Body of pancreas (tissue), 4 donors: ENCODE data around the gene POLN. TPM values are rescaled to one million over a fixed set of nuclear protein-coding genes. Genes with fewer than 3 reads are reported as not detected.

Experiments
- ATAC-seq: fragments of 150-250 bp; one replicate; pipeline ENCODE4 v1.9.1; 2016
- DNase-seq, 4 donors: peaks; one replicate each; pipeline ENCODE4 v3.0.0-alpha.2; 2019
- H3K27ac ChIP-seq, 4 donors: fragments of 200-600 bp; sonication (generic); 1 replicate in 3 of 4; 2 replicates in 1 of 4; pipeline versions ENCODE4 v1.5.1 to v1.6.1; 2016 to 2019; ENCODE audit warnings: mild to moderate bottlenecking in 1 of 4, mixed read lengths in 1 of 4, moderate library complexity in 1 of 4
- H3K27me3 ChIP-seq, 2 donors: fragments of 200-600 bp; sonication (generic); one replicate each; pipeline ENCODE4 v1.6.0; 2016; ENCODE audit warnings: mild to moderate bottlenecking in 1 of 2
- H3K36me3 ChIP-seq, 2 donors: fragments of 200-600 bp; sonication (generic); replicated peaks in 1 of 2; 2 replicates each; pipeline ENCODE4 v1.5.1; 2016; ENCODE audit warnings: low read depth in 2 of 2; ENCODE audit not compliant: insufficient read depth in 1 of 2
- H3K4me1 ChIP-seq: fragments of 200-600 bp; sonication (generic); one replicate; pipeline ENCODE4 v1.6.0; 2016
- H3K4me3 ChIP-seq, 2 donors: fragments of 200-600 bp; sonication (generic); 1 replicate in 1 of 2; 2 replicates in 1 of 2; pipeline ENCODE4 v1.5.1; 2016 to 2019
- H3K9me3 ChIP-seq, 3 donors: fragments of 200-600 bp; sonication (generic); 1 replicate in 2 of 3; 2 replicates in 1 of 3; pipeline ENCODE4 v1.5.1; 2016
- POLR2A ChIP-seq, 3 donors: fragments of 450-650 bp; IDR thresholded peaks; one replicate each; pipeline ENCODE4 v1.6.1; 2016; ENCODE audit warnings: antibody characterized with exemption in 3 of 3, mild to moderate bottlenecking in 2 of 3
- WGBS, 2 donors: methylation state at CpG; one replicate each; pipeline ENCODE4 v1.1.5; 2017; 5-methylcytosine and 5-hydroxymethylcytosine counted together
- intact Hi-C: fragments of 100-400 bp; cut with DNase I; formaldehyde crosslinking; loops from one replicate; pipeline ENCODE4 v1.15.1; 2023
- total RNA-seq, 2 donors: library from RNA; depleted of rRNA; stranded (reverse); fragments of >200 nt; gene quantifications; one replicate each; pipeline ENCODE4 v1.1.0, GENCODE V29; 2016
- TF ChIP-seq, protein P1 (sequence below), 7 experiments: fragments of 450-650 bp in 4 of 7; fragments of 200-600 bp in 3 of 7; sonication (generic) in 3 of 7; IDR thresholded peaks; one replicate each; pipeline ENCODE4 v1.5.1; 2016 to 2019; ENCODE audit warnings: antibody characterized with exemption in 7 of 7

POLN gene
- total RNA-seq, 2 donors from 2014 or later: 4.9 to 5.9 TPM

DNA sequence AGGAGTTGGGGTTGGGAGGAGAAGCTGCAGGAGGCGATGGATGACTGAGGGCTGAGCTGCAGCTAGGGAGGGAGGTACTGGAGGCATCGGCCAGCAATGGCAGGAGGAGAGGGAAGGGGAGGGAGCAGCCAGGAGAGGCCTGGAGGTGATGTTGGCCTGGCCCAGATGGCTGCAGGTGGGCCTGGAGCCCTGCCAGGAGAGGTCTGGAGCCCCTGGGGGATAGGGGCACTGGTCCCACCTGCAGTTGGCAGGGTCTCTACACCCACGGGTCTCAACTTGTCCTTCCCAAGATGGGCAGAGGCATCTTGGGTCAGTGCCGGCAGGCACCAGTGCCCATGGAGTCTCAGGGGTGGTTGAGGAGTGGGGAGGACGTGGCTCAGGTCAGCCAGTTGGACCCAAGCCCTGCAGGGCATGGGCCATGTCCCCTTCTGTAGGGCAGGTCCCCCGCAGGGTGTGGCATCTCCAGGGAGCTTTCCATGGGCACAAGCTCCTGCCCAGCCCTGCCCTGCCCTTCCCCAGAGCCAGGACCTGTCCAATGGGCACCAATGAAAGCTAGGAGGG lies 22.6 kb upstream of the POLN start:
- H3K27ac ChIP-seq: no peak overlapping the region
- 83 to 95% methylated on average over 2 to 6 of the region's 6 CpGs for WGBS, 2 donors
- ATAC-seq (no peak), DNase-seq (peak in 1 of 4 donors; percentile 13)
- intact Hi-C loops: loop anchor here (10.0 kb wide), 1 partner anchor 160 kb away; no protein-coding TSS in a partner anchor
- no peaks in the 10 kb centered on the region for H3K9me3 ChIP-seq
- TF ChIP-seq, protein P1, sequence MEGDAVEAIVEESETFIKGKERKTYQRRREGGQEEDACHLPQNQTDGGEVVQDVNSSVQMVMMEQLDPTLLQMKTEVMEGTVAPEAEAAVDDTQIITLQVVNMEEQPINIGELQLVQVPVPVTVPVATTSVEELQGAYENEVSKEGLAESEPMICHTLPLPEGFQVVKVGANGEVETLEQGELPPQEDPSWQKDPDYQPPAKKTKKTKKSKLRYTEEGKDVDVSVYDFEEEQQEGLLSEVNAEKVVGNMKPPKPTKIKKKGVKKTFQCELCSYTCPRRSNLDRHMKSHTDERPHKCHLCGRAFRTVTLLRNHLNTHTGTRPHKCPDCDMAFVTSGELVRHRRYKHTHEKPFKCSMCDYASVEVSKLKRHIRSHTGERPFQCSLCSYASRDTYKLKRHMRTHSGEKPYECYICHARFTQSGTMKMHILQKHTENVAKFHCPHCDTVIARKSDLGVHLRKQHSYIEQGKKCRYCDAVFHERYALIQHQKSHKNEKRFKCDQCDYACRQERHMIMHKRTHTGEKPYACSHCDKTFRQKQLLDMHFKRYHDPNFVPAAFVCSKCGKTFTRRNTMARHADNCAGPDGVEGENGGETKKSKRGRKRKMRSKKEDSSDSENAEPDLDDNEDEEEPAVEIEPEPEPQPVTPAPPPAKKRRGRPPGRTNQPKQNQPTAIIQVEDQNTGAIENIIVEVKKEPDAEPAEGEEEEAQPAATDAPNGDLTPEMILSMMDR (IDR thresholded peaks at IDR 0.05): no peak
- no peak overlapping the region for H3K4me3 ChIP-seq
- H3K27me3 ChIP-seq: no peaks in the 10 kb centered on the region
- peaks cover 31% of the 10 kb centered on the region for H3K4me1 ChIP-seq
- H3K36me3 ChIP-seq: no peaks in the 10 kb centered on the region

DNA sequence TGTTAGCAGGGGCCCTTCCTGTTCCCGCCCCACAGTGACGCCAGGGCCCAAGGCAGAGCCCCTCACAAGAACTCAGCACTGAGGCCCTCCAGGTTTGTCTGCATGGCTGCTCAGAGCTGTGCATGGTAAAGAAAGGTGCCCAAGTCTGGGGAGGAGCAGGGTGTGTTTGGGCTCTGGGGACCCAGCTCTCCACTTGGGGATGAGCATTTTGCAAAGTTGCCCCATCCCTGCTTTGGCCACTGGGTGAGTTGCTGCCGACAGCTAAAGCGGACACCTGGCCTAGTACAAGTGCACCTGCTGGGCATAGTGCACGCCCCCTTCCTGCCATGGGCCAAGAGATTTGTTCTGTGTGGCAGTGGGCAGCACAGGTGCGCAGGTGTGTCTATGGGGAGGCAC lies 22.0 kb upstream of the POLN start:
- TF ChIP-seq, protein P1 (IDR thresholded peaks at IDR 0.05): no peak
- TF ChIP-seq POLR2A (IDR thresholded peaks at IDR 0.05): no peak
- no peak overlapping the region for H3K27ac ChIP-seq
- ATAC-seq: no peak
- H3K9me3 ChIP-seq: no peaks in the 10 kb centered on the region
- H3K27me3 ChIP-seq: no peaks in the 10 kb centered on the region
- H3K36me3 ChIP-seq: no peaks in the 10 kb centered on the region
- WGBS, 2 donors: 80% methylated on average over 6 of the region's 6 CpGs; no CpG with 5 or more reads in 1 of the 2 donors
- H3K4me1 ChIP-seq: peaks cover 38% of the 10 kb centered on the region
- H3K4me3 ChIP-seq: no peak overlapping the region
- peak in 1 of 4 donors; percentile 13 for DNase-seq
- intact Hi-C loops: loop anchor here (10.0 kb wide), 1 partner anchor 161 kb away; no protein-coding TSS in a partner anchor

DNA sequence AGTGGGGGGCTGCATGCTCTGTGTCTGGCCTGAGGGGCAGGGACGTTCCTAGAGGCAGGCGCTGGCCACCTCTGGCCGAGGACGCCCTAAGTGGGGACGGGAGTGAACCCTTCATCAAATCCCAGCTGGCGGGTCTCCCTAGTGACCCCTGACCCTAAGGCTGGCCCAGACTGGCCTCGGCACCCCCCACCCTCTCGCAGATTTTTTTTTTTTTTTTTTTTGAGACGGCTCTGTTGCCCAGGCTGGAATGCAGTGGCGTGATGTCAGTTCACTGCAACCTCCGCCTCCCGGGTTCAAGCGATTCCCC lies 21.0 kb upstream of the POLN start:
- intact Hi-C loops: loop anchor here (10.0 kb wide), 1 partner anchor 162 kb away; no protein-coding TSS in a partner anchor
- no peaks in the 10 kb centered on the region for H3K27me3 ChIP-seq
- WGBS, 2 donors: 47 to 55% methylated on average over 10 to 13 of the region's 13 CpGs
- no peaks in the 10 kb centered on the region for H3K9me3 ChIP-seq
- H3K27ac ChIP-seq: peak overlapping the region; percentile 75 to 91 (median 89)
- peak overlapping the region; percentile 4 to 30 for H3K4me3 ChIP-seq
- TF ChIP-seq, protein P1 (IDR thresholded peaks at IDR 0.05): no peak
- no peak for TF ChIP-seq POLR2A (IDR thresholded peaks at IDR 0.05)
- no peaks in the 10 kb centered on the region for H3K36me3 ChIP-seq
- H3K4me1 ChIP-seq: peaks cover 48% of the 10 kb centered on the region
- no peak for DNase-seq
- no peak for ATAC-seq

DNA sequence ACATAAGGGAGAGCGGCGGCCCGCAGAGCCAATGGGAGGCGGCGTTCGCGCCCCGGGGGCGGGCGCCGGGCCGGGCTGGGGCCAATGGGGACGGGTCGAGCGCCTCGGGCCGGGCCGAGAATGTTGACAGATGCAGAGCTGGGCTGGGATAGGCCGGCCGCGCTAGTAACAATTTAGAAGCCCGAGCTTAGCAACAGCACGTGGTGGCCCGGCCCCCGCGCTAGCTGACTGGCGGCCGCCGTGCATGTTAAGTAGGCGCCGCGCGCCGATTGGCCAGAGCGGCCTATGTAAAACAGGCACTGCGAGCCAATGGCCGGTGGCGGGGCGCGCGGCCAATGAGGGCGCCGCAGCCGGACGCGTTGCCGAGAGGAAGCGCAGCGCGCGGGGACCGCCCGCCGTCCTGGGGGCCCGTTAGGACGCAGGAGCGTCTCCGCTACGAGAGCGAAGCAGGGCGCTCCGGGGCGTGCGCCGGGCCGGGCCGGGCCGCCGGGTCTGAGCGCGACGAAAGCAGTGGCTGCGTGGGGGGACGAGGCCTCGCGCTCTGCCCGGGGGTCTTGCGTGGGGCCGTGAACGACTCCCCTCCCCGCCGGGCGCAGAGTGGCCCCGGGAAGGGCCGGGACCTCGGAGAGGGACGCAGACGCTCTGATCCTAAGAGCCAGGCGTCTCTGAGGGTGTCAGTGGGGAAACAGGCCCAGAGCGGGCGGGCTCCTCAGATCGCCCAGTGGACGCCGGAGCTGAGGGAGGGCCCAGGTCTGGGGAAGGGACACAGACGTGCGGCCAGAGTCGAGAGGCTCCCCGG lies 20.4 kb upstream of the POLN start:
- peaks cover 53% of the 10 kb centered on the region for H3K4me1 ChIP-seq
- ATAC-seq (peak; percentile 94), DNase-seq (peak; percentile 99 to 100 (median 100))
- WGBS, 2 donors: 0 to 1% methylated on average over 2 to 88 of the region's 98 CpGs
- intact Hi-C loops: loop anchor here (10.0 kb wide), 1 partner anchor 162 kb away; no protein-coding TSS in a partner anchor
- H3K27me3 ChIP-seq: no peaks in the 10 kb centered on the region
- H3K4me3 ChIP-seq: peak overlapping the region; percentile 4 to 30
- TF ChIP-seq, protein P1 (IDR thresholded peaks at IDR 0.05): no peak
- TF ChIP-seq POLR2A (IDR thresholded peaks at IDR 0.05): peak; percentile 83 to 87 (median 84)
- no peaks in the 10 kb centered on the region for H3K9me3 ChIP-seq
- no peaks in the 10 kb centered on the region for H3K36me3 ChIP-seq
- peak overlapping the region; percentile 75 to 91 (median 89) for H3K27ac ChIP-seq
